ENCODE results near the gene MT1HL1. TPM values are rescaled to one million over a fixed set of nuclear protein-coding genes. Genes with fewer than 3 reads are reported as not detected.

MT1HL1 gene
- total and polyA plus RNA-seq, 2 of the 4 experiments (the other 2 are of a cell fraction): not detected

DNA sequence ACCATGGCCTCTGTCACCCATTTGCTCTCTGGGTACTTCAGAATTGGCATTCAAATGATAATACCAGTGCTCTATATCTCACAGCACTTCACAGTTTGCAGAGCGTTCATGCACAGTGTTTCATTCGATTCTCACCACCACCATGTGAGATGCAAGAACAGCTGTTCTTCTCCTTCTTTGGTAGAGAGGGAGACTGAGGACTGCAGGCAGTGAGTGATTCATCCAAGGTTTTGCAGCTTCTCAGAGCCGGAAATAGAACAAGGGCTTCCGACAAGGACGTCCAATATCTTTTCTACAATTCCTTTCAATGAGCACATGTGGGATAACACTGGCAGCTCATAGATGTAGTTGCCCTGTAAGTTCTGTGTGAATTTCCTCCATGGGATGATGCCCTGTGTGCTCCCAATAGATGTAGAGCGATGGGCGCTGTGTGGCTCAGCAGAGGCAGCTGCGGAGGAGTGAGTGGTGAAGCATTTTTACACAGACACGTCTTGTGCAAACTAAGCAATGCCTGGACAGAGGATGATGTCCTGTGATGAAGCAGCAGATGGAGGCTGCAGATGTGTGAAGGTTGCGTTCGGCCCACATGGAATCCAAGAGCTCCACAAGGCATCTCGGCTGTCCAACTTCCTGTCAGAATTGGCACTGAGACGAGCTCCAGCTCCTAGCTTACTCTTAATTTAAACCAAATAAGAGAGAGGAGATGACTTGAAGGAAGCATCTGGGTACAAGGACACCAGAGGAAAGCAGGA, 24.9 kb downstream of the MT1HL1 start:
- ChIA-PET CTCF (no interaction called here), POLR2A (ENCODE audit: unreplicated experiment) (no interaction called here)
- DNase-seq (no peak), ATAC-seq (ENCODE audit: low read depth) (no peak)
- Histone ChIP-seq H3K9me3 (ENCODE audit: control insufficient read depth, insufficient read depth, low read length) (peaks cover 21% of the 10 kb centered on the region), H2BK5ac (ENCODE audit: low read depth, low read length, poor library complexity, severe bottlenecking) (no peak overlapping the region), H3K4ac (ENCODE audit: low read depth, low read length) (no peak overlapping the region), H3K23ac (ENCODE audit: low read depth, low read length) (no peak overlapping the region), H3K56ac (ENCODE audit: extremely low read depth, insufficient read depth, low read length) (no peak overlapping the region), H2AK5ac (ENCODE audit: low read depth, low read length) (no peak overlapping the region), H3K9ac (ENCODE audit: low read depth, low read length) (no peak overlapping the region), H3K79me1 (ENCODE audit: low read depth in 1 of 2, low read length in 2 of 2) (no peaks in the 10 kb centered on the region), H3K9me1 (ENCODE audit: insufficient read depth, low read length) (no peaks in the 10 kb centered on the region), H3K4me3 (ENCODE audit: insufficient read depth, low read depth, low read length) (no peak overlapping the region), H2BK120ac (ENCODE audit: low read depth, low read length) (no peak overlapping the region), H3K27ac (ENCODE audit: insufficient read depth, low read length) (no peak overlapping the region), H4K20me1 (ENCODE audit: insufficient read depth, low read length) (no peaks in the 10 kb centered on the region), H4K8ac (ENCODE audit: low read depth in 2 of 2, low read length in 2 of 2) (no peak overlapping the region), H2AFZ (replicated peaks; ENCODE audit: low read length, poor library complexity) (no peak overlapping the region), H2AK9ac (replicated peaks; ENCODE audit: low read depth, low read length, poor library complexity) (no peak overlapping the region), H3K18ac (ENCODE audit: low read depth, low read length) (no peak overlapping the region), H4K5ac (ENCODE audit: low read depth, low read length) (no peak overlapping the region), H3K4me1 (ENCODE audit: control insufficient read depth, insufficient read depth, low read length) (no peaks in the 10 kb centered on the region), H2BK15ac (ENCODE audit: low read depth, low read length) (no peak overlapping the region), H2BK20ac (ENCODE audit: low read depth, low read length) (no peak overlapping the region), H3K14ac (replicated peaks; ENCODE audit: low read depth, low read length) (no peak overlapping the region), H3K27me3 (ENCODE audit: control insufficient read depth, insufficient read depth, low read length) (no peaks in the 10 kb centered on the region), H3K4me2 (ENCODE audit: low read depth, low read length) (no peak overlapping the region), H4K91ac (ENCODE audit: insufficient read depth, low read depth, low read length) (no peak overlapping the region), H3K36me3 (ENCODE audit: control insufficient read depth, insufficient read depth, low read length) (no peaks in the 10 kb centered on the region)
- no CpG with 5 or more reads among the region's 13 CpGs for WGBS, 2 experiments (ENCODE audit: extremely low coverage in 2 of 2, insufficient read length in 1 of 2)
- TF ChIP-seq, protein P1, sequence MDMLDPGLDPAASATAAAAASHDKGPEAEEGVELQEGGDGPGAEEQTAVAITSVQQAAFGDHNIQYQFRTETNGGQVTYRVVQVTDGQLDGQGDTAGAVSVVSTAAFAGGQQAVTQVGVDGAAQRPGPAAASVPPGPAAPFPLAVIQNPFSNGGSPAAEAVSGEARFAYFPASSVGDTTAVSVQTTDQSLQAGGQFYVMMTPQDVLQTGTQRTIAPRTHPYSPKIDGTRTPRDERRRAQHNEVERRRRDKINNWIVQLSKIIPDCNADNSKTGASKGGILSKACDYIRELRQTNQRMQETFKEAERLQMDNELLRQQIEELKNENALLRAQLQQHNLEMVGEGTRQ (IDR thresholded peaks at IDR 0.05; ENCODE audit: low read depth, low read length): no peak
- TF ChIP-seq RAD21 (IDR thresholded peaks at IDR 0.05; ENCODE audit: low read length) (no peak), CEBPB (IDR thresholded peaks at IDR 0.05; ENCODE audit: low read depth, low read length) (no peak), MAZ (IDR thresholded peaks at IDR 0.05; ENCODE audit: borderline replicate concordance, low read depth, low read length) (no peak), FOS (IDR thresholded peaks at IDR 0.05; ENCODE audit: low read depth, low read length) (no peak), BHLHE40 (IDR thresholded peaks at IDR 0.05; ENCODE audit: low read depth, low read length) (no peak), SMC3 (IDR thresholded peaks at IDR 0.05; ENCODE audit: low read depth, low read length) (no peak), CHD1 (IDR thresholded peaks at IDR 0.05; ENCODE audit: low read depth, low read length) (no peak), POLR2A (IDR thresholded peaks at IDR 0.05; ENCODE audit: low read depth, low read length) (no peak), MAFK (IDR thresholded peaks at IDR 0.05; ENCODE audit: low read depth, low read length) (no peak), MXI1 (IDR thresholded peaks at IDR 0.05; ENCODE audit: borderline replicate concordance, low read depth, low read length) (no peak), RCOR1 (IDR thresholded peaks at IDR 0.05; ENCODE audit: insufficient replicate concordance, low read length) (no peak), NFE2L2 (IDR thresholded peaks at IDR 0.05; ENCODE audit: low read depth, low read length) (no peak), RFX5 (IDR thresholded peaks at IDR 0.05; ENCODE audit: low read depth, low read length) (no peak)
- TF ChIP-seq, protein P2, sequence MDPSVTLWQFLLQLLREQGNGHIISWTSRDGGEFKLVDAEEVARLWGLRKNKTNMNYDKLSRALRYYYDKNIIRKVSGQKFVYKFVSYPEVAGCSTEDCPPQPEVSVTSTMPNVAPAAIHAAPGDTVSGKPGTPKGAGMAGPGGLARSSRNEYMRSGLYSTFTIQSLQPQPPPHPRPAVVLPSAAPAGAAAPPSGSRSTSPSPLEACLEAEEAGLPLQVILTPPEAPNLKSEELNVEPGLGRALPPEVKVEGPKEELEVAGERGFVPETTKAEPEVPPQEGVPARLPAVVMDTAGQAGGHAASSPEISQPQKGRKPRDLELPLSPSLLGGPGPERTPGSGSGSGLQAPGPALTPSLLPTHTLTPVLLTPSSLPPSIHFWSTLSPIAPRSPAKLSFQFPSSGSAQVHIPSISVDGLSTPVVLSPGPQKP (IDR thresholded peaks at IDR 0.05; ENCODE audit: borderline replicate concordance, low read depth, low read length): no peak
- TF ChIP-seq, protein P3, sequence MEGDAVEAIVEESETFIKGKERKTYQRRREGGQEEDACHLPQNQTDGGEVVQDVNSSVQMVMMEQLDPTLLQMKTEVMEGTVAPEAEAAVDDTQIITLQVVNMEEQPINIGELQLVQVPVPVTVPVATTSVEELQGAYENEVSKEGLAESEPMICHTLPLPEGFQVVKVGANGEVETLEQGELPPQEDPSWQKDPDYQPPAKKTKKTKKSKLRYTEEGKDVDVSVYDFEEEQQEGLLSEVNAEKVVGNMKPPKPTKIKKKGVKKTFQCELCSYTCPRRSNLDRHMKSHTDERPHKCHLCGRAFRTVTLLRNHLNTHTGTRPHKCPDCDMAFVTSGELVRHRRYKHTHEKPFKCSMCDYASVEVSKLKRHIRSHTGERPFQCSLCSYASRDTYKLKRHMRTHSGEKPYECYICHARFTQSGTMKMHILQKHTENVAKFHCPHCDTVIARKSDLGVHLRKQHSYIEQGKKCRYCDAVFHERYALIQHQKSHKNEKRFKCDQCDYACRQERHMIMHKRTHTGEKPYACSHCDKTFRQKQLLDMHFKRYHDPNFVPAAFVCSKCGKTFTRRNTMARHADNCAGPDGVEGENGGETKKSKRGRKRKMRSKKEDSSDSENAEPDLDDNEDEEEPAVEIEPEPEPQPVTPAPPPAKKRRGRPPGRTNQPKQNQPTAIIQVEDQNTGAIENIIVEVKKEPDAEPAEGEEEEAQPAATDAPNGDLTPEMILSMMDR (conservative IDR thresholded peaks at IDR 0.05; ENCODE audit: low read depth, low read length): no peak
- no TSS peak for BruUV-seq (replicated peaks)
- in situ Hi-C loops (cut with MboI; ENCODE audit: low sequenced_read_pairs) (no loop called here), intact Hi-C loops (cut with micrococcal nuclease) (no loop called here), dilution Hi-C loops (cut with HindIII; ENCODE audit: low sequenced_read_pairs, unreplicated experiment) (no loop called here)

Data from IMR-90 (cell line).